HepG2 (cell line): ENCODE results near the gene NUP85. TPM values are rescaled to one million over a fixed set of nuclear protein-coding genes. Genes with fewer than 3 reads are reported as not detected.
A peak's percentile ranks its signal among the peaks of the same experiment; 100 is the strongest.

Source experiments
- EP300 ChIP-seq, 3 experiments: sonication (generic) in 1 of 3; formaldehyde crosslinking in 1 of 3; IDR thresholded peaks; 2 replicates each; pipeline versions ENCODE4 v1.5.1 to v1.6.1; 2011 to 2020; ENCODE audit warnings: low read depth in 2 of 3, low read length in 2 of 3, borderline replicate concordance in 1 of 3, improper control_type of control experiment in 1 of 3, mild to moderate bottlenecking in 1 of 3, missing genetic modification reagents in 1 of 3, moderate library complexity in 1 of 3
- GFI1 ChIP-seq: sonication (generic); formaldehyde crosslinking; IDR thresholded peaks from 2 replicates; pipeline ENCODE4 v1.5.0; 2020; ENCODE audit warnings: missing genetic modification reagents, mild to moderate bottlenecking, borderline replicate concordance
- MAF1 ChIP-seq: sonication (generic); formaldehyde crosslinking; IDR thresholded peaks from 2 replicates; pipeline ENCODE4 v1.5.0; 2020; ENCODE audit warnings: missing genetic modification reagents, borderline replicate concordance
- MAFK ChIP-seq, 2 experiments: IDR thresholded peaks in 1 of 2; conservative IDR thresholded peaks in 1 of 2; 2 replicates each; pipeline ENCODE4 v1.6.1; 2011; ENCODE audit warnings: improper control_type of control experiment in 2 of 2, low read length in 2 of 2
- SOX13 ChIP-seq, 3 experiments: fragments of 450-650 bp in 1 of 3; sonication (generic) in 1 of 3; formaldehyde crosslinking in 1 of 3; IDR thresholded peaks in 2 of 3; conservative IDR thresholded peaks in 1 of 3; 2 replicates each; pipeline versions ENCODE4 v1.5.0 to v1.6.1; 2016 to 2020; ENCODE audit warnings: antibody characterized with exemption in 1 of 3, mild to moderate bottlenecking in 1 of 3, missing compliant biosample characterization in 1 of 3, missing genetic modification reagents in 1 of 3, moderate library complexity in 1 of 3
- SRSF9 ChIP-seq: fragments of 200-400 bp; formaldehyde crosslinking; IDR thresholded peaks from 2 replicates; pipeline ENCODE4 v1.6.1; 2018; ENCODE audit warnings: borderline replicate concordance, mild to moderate bottlenecking, low read depth, low read length; ENCODE audit not compliant: insufficient read depth, poor library complexity, severe bottlenecking
- STAT5B ChIP-seq: sonication (generic); formaldehyde crosslinking; IDR thresholded peaks from 2 replicates; pipeline ENCODE4 v1.4.0; 2020; ENCODE audit warnings: missing genetic modification reagents
- ZNF17 ChIP-seq: sonication (generic); formaldehyde crosslinking; IDR thresholded peaks from 2 replicates; pipeline ENCODE4 v1.5.0; 2020; ENCODE audit warnings: mild to moderate bottlenecking, missing genetic modification reagents
- ZNF232 ChIP-seq: sonication (generic); formaldehyde crosslinking; IDR thresholded peaks from 2 replicates; pipeline ENCODE4 v1.4.0; 2020; ENCODE audit warnings: missing genetic modification reagents, borderline replicate concordance
- ZNF234 ChIP-seq: sonication (generic); formaldehyde crosslinking; conservative IDR thresholded peaks from 2 replicates; pipeline ENCODE4 v1.5.1; 2020; ENCODE audit warnings: mild to moderate bottlenecking, missing genetic modification reagents
- ZNF430 ChIP-seq: sonication (generic); formaldehyde crosslinking; IDR thresholded peaks from 2 replicates; pipeline ENCODE4 v1.9.0; 2021; ENCODE audit warnings: mild to moderate bottlenecking, missing genetic modification reagents
- polyA plus RNA-seq, 8 experiments: library from polyadenylated mRNA; depleted of rRNA in 3 of 8; stranded (reverse) in 7 of 8; unstranded in 1 of 8; fragments of >200 nt; fragmentation: Illumina TruSeq in 4 of 8; extraction: Trizol in 4 of 8; gene quantifications; 2 replicates each; pipeline versions ENCODE4 v1.2.1 to v1.2.3, GENCODE V29; 2011 to 2016; ENCODE audit warnings: low read depth in 4 of 8, missing spikeins in 1 of 8, mixed read lengths in 1 of 8; ENCODE audit not compliant: insufficient read depth in 1 of 8
- total RNA-seq, 5 experiments: library from RNA; depleted of rRNA; stranded (reverse); fragments of >200 nt; fragmentation: Illumina TruSeq; extraction: Trizol; gene quantifications; 2 replicates each; pipeline ENCODE4 v1.2.3, GENCODE V29; 2016; ENCODE audit warnings: low read depth in 1 of 5
- TF ChIP-seq, protein P1 (sequence below): sonication (generic); formaldehyde crosslinking; IDR thresholded peaks from 2 replicates; pipeline ENCODE4 v1.8.1; 2023; ENCODE audit warnings: mild to moderate bottlenecking, missing genetic modification reagents
- TF ChIP-seq, protein P2 (sequence below): sonication (generic); formaldehyde crosslinking; IDR thresholded peaks from 2 replicates; pipeline ENCODE4 v1.4.0; 2020; ENCODE audit warnings: missing genetic modification reagents
- TF ChIP-seq, protein P3 (sequence below): sonication (generic); formaldehyde crosslinking; IDR thresholded peaks from 2 replicates; pipeline ENCODE4 v1.5.1; 2020; ENCODE audit warnings: mild to moderate bottlenecking, missing genetic modification reagents
- TF ChIP-seq, protein P4 (sequence below): sonication (generic); formaldehyde crosslinking; IDR thresholded peaks from 2 replicates; pipeline ENCODE4 v1.5.0; 2020; ENCODE audit warnings: mild to moderate bottlenecking, missing genetic modification reagents, moderate library complexity

Gene NUP85
- total and polyA plus RNA-seq, 2 of the 13 experiments (the other 11 are each of a cell fraction or from before 2014, with no cell fraction given) = 89.1 to 124 TPM

DNA sequence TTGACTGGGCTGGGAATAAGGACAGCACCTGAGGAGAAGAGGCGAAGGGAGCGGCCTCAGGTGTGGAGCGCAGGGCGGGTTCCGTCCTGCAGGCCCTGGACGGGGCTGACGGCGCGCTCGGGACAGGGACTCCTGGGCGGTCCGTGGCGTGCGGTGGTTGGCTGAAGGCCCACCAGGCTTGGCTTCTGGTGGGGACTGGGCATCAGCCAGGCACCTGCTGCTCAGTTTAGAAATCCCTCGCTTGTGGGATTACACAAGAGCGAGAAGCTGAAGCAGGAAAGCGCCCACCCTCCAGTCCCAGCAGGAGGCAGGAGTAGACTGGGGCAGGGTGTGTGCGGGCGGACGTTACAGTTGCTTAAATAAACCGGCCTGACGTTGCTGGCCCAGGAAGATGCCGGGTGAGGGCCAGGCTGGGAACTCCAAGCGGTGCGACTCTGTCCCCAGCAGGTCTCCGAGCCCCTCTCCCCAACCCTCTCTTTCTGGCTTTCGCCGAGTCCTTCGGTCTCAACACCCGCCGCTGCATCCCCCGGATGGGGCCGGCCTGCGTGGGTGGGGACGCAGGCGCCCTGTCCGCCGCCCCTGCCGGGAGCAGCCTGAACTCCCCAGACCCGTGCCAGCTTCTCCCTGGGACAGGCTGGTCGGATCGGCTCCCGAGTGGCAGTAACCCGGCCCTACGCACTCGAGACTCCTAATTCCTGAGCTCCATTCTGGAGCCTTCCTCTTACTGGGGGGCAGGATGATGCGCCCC lies 64.9 kb downstream of the NUP85 start (continued):
- TF ChIP-seq, protein P1, sequence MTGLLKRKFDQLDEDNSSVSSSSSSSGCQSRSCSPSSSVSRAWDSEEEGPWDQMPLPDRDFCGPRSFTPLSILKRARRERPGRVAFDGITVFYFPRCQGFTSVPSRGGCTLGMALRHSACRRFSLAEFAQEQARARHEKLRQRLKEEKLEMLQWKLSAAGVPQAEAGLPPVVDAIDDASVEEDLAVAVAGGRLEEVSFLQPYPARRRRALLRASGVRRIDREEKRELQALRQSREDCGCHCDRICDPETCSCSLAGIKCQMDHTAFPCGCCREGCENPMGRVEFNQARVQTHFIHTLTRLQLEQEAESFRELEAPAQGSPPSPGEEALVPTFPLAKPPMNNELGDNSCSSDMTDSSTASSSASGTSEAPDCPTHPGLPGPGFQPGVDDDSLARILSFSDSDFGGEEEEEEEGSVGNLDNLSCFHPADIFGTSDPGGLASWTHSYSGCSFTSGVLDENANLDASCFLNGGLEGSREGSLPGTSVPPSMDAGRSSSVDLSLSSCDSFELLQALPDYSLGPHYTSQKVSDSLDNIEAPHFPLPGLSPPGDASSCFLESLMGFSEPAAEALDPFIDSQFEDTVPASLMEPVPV = no peak
- no peak for TF ChIP-seq ZNF17 (CRISPR knock-in tag)
- TF ChIP-seq GFI1 (CRISPR knock-in tag) = peak; percentile 50; the same call in 1 of the 2 replicates
- 0 out of 2 replicates have a peak, but pooled peaks have one; percentile 60 for TF ChIP-seq STAT5B (CRISPR knock-in tag)
- TF ChIP-seq MAFK (conservative IDR thresholded peaks at IDR 0.05 in 1 of 2, IDR thresholded peaks at IDR 0.05 in 1 of 2; ENCODE audit: low read length in 2 of 2) = no peak
- no peak for TF ChIP-seq ZNF232 (CRISPR knock-in tag)
- TF ChIP-seq, protein P2, sequence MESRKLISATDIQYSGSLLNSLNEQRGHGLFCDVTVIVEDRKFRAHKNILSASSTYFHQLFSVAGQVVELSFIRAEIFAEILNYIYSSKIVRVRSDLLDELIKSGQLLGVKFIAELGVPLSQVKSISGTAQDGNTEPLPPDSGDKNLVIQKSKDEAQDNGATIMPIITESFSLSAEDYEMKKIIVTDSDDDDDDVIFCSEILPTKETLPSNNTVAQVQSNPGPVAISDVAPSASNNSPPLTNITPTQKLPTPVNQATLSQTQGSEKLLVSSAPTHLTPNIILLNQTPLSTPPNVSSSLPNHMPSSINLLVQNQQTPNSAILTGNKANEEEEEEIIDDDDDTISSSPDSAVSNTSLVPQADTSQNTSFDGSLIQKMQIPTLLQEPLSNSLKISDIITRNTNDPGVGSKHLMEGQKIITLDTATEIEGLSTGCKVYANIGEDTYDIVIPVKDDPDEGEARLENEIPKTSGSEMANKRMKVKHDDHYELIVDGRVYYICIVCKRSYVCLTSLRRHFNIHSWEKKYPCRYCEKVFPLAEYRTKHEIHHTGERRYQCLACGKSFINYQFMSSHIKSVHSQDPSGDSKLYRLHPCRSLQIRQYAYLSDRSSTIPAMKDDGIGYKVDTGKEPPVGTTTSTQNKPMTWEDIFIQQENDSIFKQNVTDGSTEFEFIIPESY (CRISPR knock-in tag) = peak; percentile 47
- TF ChIP-seq ZNF430 (CRISPR knock-in tag) = peak; percentile 93; the same call in 1 of the 2 replicates
- TF ChIP-seq EP300 (IDR thresholded peaks at IDR 0.05; ENCODE audit: low read depth in 2 of 2, low read length in 2 of 2) = no peak
- no peak for TF ChIP-seq EP300 (CRISPR knock-in tag; IDR thresholded peaks at IDR 0.05; ENCODE audit: borderline replicate concordance)
- TF ChIP-seq SOX13 (IDR thresholded peaks at IDR 0.05) = no peak
- no peak for TF ChIP-seq SOX13 (CRISPR knock-in tag; conservative IDR thresholded peaks at IDR 0.05 in 1 of 2, IDR thresholded peaks at IDR 0.05 in 1 of 2)
- TF ChIP-seq, protein P3, sequence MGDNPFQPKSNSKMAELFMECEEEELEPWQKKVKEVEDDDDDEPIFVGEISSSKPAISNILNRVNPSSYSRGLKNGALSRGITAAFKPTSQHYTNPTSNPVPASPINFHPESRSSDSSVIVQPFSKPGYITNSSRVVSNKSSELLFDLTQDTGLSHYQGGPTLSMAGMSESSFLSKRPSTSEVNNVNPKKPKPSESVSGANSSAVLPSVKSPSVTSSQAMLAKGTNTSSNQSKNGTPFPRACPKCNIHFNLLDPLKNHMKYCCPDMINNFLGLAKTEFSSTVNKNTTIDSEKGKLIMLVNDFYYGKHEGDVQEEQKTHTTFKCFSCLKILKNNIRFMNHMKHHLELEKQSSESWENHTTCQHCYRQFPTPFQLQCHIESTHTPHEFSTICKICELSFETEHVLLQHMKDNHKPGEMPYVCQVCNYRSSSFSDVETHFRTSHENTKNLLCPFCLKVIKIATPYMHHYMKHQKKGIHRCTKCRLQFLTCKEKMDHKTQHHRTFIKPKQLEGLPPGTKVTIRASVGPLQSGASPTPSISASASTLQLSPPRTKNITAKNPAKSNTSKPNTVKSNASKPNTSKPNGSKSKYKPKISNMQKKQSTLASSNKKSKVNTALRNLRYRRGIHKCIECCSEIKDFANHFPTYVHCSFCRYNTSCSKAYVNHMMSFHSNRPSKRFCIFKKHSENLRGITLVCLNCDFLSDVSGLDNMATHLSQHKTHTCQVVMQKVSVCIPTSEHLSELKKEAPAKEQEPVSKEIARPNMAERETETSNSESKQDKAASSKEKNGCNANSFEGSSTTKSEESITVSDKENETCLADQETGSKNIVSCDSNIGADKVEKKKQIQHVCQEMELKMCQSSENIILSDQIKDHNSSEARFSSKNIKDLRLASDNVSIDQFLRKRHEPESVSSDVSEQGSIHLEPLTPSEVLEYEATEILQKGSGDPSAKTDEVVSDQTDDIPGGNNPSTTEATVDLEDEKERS = no peak; the same call in none of the 2 replicates
- TF ChIP-seq, protein P4, sequence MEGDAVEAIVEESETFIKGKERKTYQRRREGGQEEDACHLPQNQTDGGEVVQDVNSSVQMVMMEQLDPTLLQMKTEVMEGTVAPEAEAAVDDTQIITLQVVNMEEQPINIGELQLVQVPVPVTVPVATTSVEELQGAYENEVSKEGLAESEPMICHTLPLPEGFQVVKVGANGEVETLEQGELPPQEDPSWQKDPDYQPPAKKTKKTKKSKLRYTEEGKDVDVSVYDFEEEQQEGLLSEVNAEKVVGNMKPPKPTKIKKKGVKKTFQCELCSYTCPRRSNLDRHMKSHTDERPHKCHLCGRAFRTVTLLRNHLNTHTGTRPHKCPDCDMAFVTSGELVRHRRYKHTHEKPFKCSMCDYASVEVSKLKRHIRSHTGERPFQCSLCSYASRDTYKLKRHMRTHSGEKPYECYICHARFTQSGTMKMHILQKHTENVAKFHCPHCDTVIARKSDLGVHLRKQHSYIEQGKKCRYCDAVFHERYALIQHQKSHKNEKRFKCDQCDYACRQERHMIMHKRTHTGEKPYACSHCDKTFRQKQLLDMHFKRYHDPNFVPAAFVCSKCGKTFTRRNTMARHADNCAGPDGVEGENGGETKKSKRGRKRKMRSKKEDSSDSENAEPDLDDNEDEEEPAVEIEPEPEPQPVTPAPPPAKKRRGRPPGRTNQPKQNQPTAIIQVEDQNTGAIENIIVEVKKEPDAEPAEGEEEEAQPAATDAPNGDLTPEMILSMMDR = peak; percentile 91
- 0 out of 2 replicates have a peak, but pooled peaks have one; percentile 33 for TF ChIP-seq MAF1 (CRISPR knock-in tag)
- TF ChIP-seq ZNF234 (CRISPR knock-in tag) = peak; percentile 29; the same call in 1 of the 2 replicates
- TF ChIP-seq SRSF9 = no peak
